ENCODE measurements around the gene ZNF57. TPM values are rescaled to one million over a fixed set of nuclear protein-coding genes. Genes with fewer than 3 reads are reported as not detected.
"Not testable (repeated sequence)": the region's sequence is repeated elsewhere in the genome, so short reads cannot be mapped to it uniquely, and the experiment has no call there.

ZNF57 gene
- total and polyA plus RNA-seq, 5 experiments from 2014 or later: 1.7 to 3.6 (median 2.9) TPM

GRCh38 chr19:2944403-2944774 lies 43.7 kb downstream of the ZNF57 start:
- no peaks in the 10 kb centered on the region for H3K9me3 Mint-ChIP-seq

DNA sequence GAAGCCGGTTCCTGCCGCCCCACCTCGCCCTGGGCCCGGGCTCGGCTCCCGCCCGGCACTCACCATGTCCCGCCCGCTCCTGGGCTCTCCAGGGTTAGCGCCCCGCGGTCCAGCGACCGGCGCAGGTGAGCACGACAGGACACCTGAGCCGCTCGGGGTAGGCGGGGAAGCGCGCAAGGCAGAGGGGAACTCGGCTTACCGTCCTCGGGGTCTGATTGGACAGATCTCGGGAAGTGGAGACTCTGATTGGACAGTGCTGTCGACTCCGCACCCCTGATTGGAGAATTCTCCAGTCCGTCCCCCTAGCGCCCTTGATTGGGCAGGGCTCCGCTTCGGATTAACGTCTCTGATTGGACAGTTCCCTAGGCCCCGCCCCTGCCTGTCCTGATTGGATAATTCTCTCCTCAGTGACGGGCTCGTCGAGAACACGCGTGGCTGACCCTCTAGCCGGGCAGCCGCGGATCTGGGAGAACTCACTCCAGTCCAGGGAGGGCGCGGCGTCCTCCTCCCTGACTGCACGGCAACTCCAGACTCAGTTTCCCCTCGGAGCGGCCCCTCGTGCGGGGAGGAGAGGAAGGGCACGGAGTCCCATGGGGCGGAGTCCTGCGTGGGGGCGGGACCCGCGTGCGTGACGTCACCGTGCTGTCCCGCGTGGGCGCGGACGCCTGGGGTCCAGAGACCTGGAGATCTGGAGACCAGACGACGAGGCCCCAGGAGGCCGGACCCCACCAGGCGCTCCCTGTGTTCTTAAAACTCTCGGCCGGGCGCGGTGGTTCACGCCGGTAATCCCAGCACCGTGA lies 44.2 kb downstream of the ZNF57 start, which contains the start of gene ZNF77:
TSS of gene ZNF77 (minus strand) at position 197 of the 800 bp plus-strand sequence. CDS start at position 66, 131 bp downstream.
- peaks cover 15 to 47% (median 36%) of the 10 kb centered on the region in 4 donors for H3K4me1 Mint-ChIP-seq
- POLR2A ChIA-PET: interaction anchor here (0.7 kb wide), 1 partner anchor 555 kb away, joined by 3 read pairs; no protein-coding TSS in a partner anchor

More at GRCh38 chr19:2944403-2944774, 43.7 kb downstream of the ZNF57 start:
- POLR2A ChIA-PET: no interaction called here
- peak overlapping the region; percentile 95 to 98 (median 96) for H3K4me3 Mint-ChIP-seq
- peaks cover 13 to 41% (median 30%) of the 10 kb centered on the region in 4 donors for H3K4me1 Mint-ChIP-seq
- peaks cover 0 to 2% (median 0%) of the 10 kb centered on the region in 5 donors for H3K27me3 Mint-ChIP-seq
- peak overlapping the region in 8 of 10 donors; percentile 52 to 99 (median 82) for H3K27ac Mint-ChIP-seq
- no peak for DNase-seq
- H3K36me3 Mint-ChIP-seq: no peaks in the 10 kb centered on the region
- ATAC-seq: no peak

GRCh38 chr19:2945575-2946184 lies 45.0 kb downstream of the ZNF57 start:
- Mint-ChIP-seq H3K4me1 (peaks cover 15 to 49% (median 41%) of the 10 kb centered on the region in 4 donors), H3K4me3 (peak overlapping the region; percentile 95 to 98 (median 96)), H3K36me3 (no peaks in the 10 kb centered on the region), H3K27me3 (peaks cover 0 to 2% (median 0%) of the 10 kb centered on the region in 5 donors), H3K27ac (peak overlapping the region; percentile 8 to 100 (median 98)), H3K9me3 (no peaks in the 10 kb centered on the region)
- ATAC-seq (no peak), DNase-seq (no peak)
- POLR2A ChIA-PET: interaction anchor here (0.7 kb wide), 1 partner anchor 554 kb away, joined by 3 read pairs; no protein-coding TSS in a partner anchor

More for the DNA sequence above, 44.2 kb downstream of the ZNF57 start, which contains the start of gene ZNF77:
- Mint-ChIP-seq H3K27ac (peak within 1 kb of the TSS; percentile 90 to 100 (median 98)), H3K9me3 (no peaks in the 10 kb centered on the region), H3K27me3 (peaks cover 0 to 2% (median 0%) of the 10 kb centered on the region in 5 donors), H3K36me3 (no peaks in the 10 kb centered on the region), H3K4me3 (peak within 1 kb of the TSS; percentile 95 to 98 (median 96))
- DNase-seq (peak; percentile 92 to 100 (median 99)), ATAC-seq (peak; percentile 97 to 98)

GRCh38 chr19:2949939-2950285 lies 49.2 kb downstream of the ZNF57 start:
- Mint-ChIP-seq H3K4me1 (peaks cover 9 to 33% (median 32%) of the 10 kb centered on the region in 4 donors), H3K9me3 (no peaks in the 10 kb centered on the region), H3K36me3 (no peaks in the 10 kb centered on the region), H3K27ac (peak overlapping the region; percentile 95 to 99 (median 98)), H3K27me3 (peaks cover 0 to under 1% (median 0%) of the 10 kb centered on the region in 5 donors), H3K4me3 (peak overlapping the region; percentile 91 to 98 (median 96))
- POLR2A ChIA-PET: interaction anchor here (0.9 to 4.3 kb wide), 13 partner anchors 16 to 490 kb away, joined by 3 to 30 read pairs (median 7); partner anchors contain the start of genes GADD45B, S1PR4, SGTA and TLE5
- ATAC-seq (peak in 1 of 2 donors; percentile 1), DNase-seq (no peak)

DNA sequence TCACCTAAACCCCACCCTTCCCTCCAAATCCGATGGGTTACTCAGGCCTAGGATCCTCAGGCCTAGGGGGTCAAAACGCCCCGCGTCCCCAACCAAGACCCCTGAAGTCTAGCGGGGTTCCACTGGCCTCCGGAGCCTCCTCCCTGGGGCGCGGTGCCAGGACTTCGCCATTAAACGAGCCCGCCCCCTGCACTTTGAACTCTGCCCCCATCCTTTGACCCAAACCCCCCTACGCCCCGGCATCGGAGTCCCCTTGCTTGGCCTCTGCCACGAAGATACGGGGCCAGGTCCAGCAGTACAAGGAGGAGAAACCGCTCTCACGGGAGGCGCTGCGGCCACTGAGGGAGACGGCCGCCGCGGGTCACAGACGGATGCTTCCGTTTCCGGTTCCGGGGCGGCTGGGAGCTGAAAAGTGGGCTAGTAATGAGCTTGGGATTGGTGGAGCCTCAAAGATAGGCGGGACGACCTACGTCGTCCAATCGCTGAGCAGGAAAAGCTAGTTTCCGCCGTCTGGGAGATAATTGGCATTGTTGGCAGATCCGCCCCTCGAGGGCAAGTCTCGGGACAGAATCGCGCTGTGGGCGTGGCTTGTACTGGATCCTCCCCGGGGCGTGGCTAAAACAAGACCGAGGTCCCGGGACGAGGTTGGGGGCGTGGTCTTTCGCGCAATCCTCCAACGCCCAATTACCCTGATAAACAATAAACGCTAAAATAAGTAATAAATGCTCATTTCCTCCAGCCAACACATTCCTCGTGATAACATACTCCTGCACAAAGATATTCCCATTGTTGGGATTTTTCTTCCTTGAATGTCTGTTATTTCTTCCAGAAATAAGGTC lies 49.8 kb downstream of the ZNF57 start:
- Mint-ChIP-seq H3K27me3 (no peaks in the 10 kb centered on the region), H3K36me3 (no peaks in the 10 kb centered on the region), H3K27ac (peak overlapping the region; percentile 95 to 99 (median 98)), H3K9me3 (no peaks in the 10 kb centered on the region), H3K4me3 (peak overlapping the region; percentile 91 to 98 (median 96)), H3K4me1 (peaks cover 9 to 30% (median 28%) of the 10 kb centered on the region in 4 donors)
- ATAC-seq (peak; percentile 95 to 96), DNase-seq (peak; percentile 99 to 100 (median 100))
- POLR2A ChIA-PET: interaction anchor here (0.6 to 4.3 kb wide), 20 partner anchors 16 to 489 kb away, joined by 3 to 30 read pairs (median 5); partner anchors contain the start of genes GADD45B, S1PR4, SGTA and SLC39A3

GRCh38 chr19:2952953-2953481 lies 52.3 kb downstream of the ZNF57 start:
- H3K36me3 Mint-ChIP-seq: no peaks in the 10 kb centered on the region
- no peaks in the 10 kb centered on the region for H3K27me3 Mint-ChIP-seq
- DNase-seq (no peak), ATAC-seq (no peak)
- no peak overlapping the region for H3K27ac Mint-ChIP-seq
- H3K9me3 Mint-ChIP-seq: no peaks in the 10 kb centered on the region
- H3K4me1 Mint-ChIP-seq: peaks cover 7 to 22% (median 19%) of the 10 kb centered on the region in 4 donors
- POLR2A ChIA-PET: interaction anchor here (0.7 to 4.3 kb wide), 4 partner anchors 62 to 150 kb away, joined by 3 to 30 read pairs (median 6); partner anchors contain the start of gene TLE5
- no peak overlapping the region for H3K4me3 Mint-ChIP-seq

- DNase-seq (no peak), ATAC-seq (no peak)
- POLR2A ChIA-PET: interaction anchor here (0.6 kb wide), 1 partner anchor 174 kb away, joined by 3 read pairs; no protein-coding TSS in a partner anchor
- Mint-ChIP-seq H3K36me3 (no peaks in the 10 kb centered on the region), H3K4me3 (no peak overlapping the region), H3K9me3 (no peaks in the 10 kb centered on the region), H3K4me1 (peaks cover 3 to 6% (median 4%) of the 10 kb centered on the region in 4 donors), H3K27me3 (no peaks in the 10 kb centered on the region), H3K27ac (no peak overlapping the region)
These were observed 56.4 kb downstream of the ZNF57 start for GRCh38 chr19:2957160-2957559.

GRCh38 chr19:2960120-2960519 lies 59.4 kb downstream of the ZNF57 start:
- DNase-seq (peak in 1 of 10 donors; percentile 18), ATAC-seq (no peak)
- Mint-ChIP-seq H3K4me3 (no peak overlapping the region), H3K27me3 (no peaks in the 10 kb centered on the region), H3K9me3 (no peaks in the 10 kb centered on the region), H3K36me3 (no peaks in the 10 kb centered on the region), H3K27ac (no peak overlapping the region), H3K4me1 (peaks cover 5 to 6% (median 5%) of the 10 kb centered on the region in 4 donors)
- POLR2A ChIA-PET: interaction anchor here (0.6 to 1.2 kb wide), 3 partner anchors 100 to 148 kb away, joined by 3 to 4 read pairs (median 3); no protein-coding TSS in a partner anchor

DNA sequence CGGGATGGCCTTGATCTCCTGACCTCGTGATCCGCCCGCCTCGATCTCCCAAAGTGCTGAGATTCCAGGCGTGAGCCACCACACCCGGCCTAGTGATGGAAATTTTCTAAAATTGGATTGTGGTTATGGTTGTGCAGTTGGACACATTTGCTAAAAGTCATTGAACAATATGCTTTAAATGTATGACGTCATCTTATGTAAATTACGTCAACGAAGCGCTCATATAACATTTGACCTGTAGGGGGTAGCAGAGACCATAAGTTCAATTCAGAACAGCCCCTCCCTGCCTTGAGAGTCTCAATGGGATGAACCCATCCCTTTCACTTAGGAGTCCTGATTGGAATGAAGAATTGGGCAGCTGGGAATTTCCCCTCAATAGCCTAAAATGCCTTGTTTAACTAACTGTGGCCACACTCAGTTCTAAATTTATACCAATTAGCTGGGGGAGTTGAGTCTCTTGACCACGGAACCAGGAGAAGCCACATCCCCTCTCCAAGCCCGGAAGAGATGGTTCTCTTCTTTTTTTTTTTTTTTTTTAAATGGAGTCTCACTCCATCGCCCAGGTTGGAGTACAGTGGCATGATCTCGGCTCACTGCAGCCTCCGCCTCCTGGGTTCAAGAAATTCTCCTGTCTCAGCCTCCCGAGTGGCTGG lies 61.4 kb downstream of the ZNF57 start:
- H3K4me3 Mint-ChIP-seq: peak overlapping the region in 1 of 10 donors; percentile 23
- DNase-seq: peak in 9 of 10 donors; percentile 31 to 85 (median 70)
- H3K4me1 Mint-ChIP-seq: peaks cover 4 to 9% (median 5%) of the 10 kb centered on the region in 4 donors
- no peaks in the 10 kb centered on the region for H3K27me3 Mint-ChIP-seq
- no peaks in the 10 kb centered on the region for H3K36me3 Mint-ChIP-seq
- peak; percentile 82 to 87 for ATAC-seq
- H3K9me3 Mint-ChIP-seq: no peaks in the 10 kb centered on the region
- peak overlapping the region; percentile 15 to 91 (median 76) for H3K27ac Mint-ChIP-seq
- POLR2A ChIA-PET: interaction anchor here (0.6 to 1.6 kb wide), 4 partner anchors 9 to 643 kb away, joined by 5 to 7 read pairs (median 6); partner anchors contain the start of gene TLE5

- H3K4me1 Mint-ChIP-seq: peaks cover 4 to 14% (median 5%) of the 10 kb centered on the region in 4 donors
- ATAC-seq (no peak), DNase-seq (no peak)
- POLR2A ChIA-PET: interaction anchor here (0.6 to 1.6 kb wide), 5 partner anchors 13 to 1283 kb away, joined by 4 to 6 read pairs (median 5); partner anchors contain the start of gene TLE5
- H3K9me3 Mint-ChIP-seq: no peaks in the 10 kb centered on the region
- no peak overlapping the region for H3K4me3 Mint-ChIP-seq
- no peaks in the 10 kb centered on the region for H3K27me3 Mint-ChIP-seq
- no peak overlapping the region for H3K27ac Mint-ChIP-seq
- no peaks in the 10 kb centered on the region for H3K36me3 Mint-ChIP-seq
These were observed 62.4 kb downstream of the ZNF57 start for GRCh38 chr19:2963122-2963521.

DNA sequence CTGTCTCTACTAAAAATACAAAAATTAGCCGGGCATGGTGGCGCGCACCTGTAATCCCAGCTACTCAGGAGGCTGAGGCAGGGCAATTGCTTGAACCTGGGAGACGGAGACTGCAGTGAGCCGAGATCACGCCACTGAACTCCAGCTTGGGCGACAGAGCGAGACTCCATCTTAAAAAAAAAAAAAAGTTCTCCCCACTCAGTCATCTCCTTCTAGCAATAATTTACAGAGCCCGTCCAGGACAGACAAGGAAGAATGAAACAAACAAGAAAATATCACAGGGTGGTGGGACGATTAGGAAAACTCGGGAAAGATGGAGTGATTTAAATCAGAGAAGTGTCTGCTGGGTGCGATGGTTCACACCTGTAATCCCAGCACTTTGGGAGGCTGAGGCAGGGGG lies 62.9 kb downstream of the ZNF57 start:
- not testable (repeated sequence) for H3K27me3 Mint-ChIP-seq

More for the DNA sequence above, 62.9 kb downstream of the ZNF57 start:
- H3K4me3 Mint-ChIP-seq, POLR2A ChIA-PET, H3K27ac Mint-ChIP-seq, H3K36me3 Mint-ChIP-seq, H3K9me3 Mint-ChIP-seq, ATAC-seq, DNase-seq: not testable (repeated sequence)
- H3K4me1 Mint-ChIP-seq: peaks cover 4 to 18% (median 5%) of the 10 kb centered on the region in 4 donors

All from naive thymus-derived CD8-positive, alpha-beta T cell (primary cell).